Neural crest cell (in vitro differentiated cells): Measurements from ENCODE around the gene DYNC1I1. TPM values are rescaled to one million over a fixed set of nuclear protein-coding genes. Genes with fewer than 3 reads are reported as not detected.

ENCODE experiments used
- DNase-seq: peaks from one replicate; pipeline ENCODE4 v3.0.0; 2021; ENCODE audit warnings: low read depth, mixed read lengths, low spot score
- H3K27ac Mint-ChIP-seq: one replicate; pipeline ENCODE4 v1.8.0; 2021; ENCODE audit warnings: mild to moderate bottlenecking, mixed read lengths; ENCODE audit not compliant: unreplicated experiment
- H3K27me3 Mint-ChIP-seq: 2 replicates; pipeline ENCODE4 v1.8.0; 2021; ENCODE audit warnings: low read depth, mild to moderate bottlenecking, mixed read lengths
- H3K36me3 Mint-ChIP-seq: 2 replicates; pipeline ENCODE4 v1.8.0; 2021; ENCODE audit warnings: low read depth, mild to moderate bottlenecking, mixed read lengths
- H3K4me1 Mint-ChIP-seq: 2 replicates; pipeline ENCODE4 v1.8.0; 2021; ENCODE audit warnings: mixed read lengths
- H3K4me3 Mint-ChIP-seq: one replicate; pipeline ENCODE4 v1.8.0; 2021; ENCODE audit warnings: mild to moderate bottlenecking, mixed read lengths
- H3K9me3 Mint-ChIP-seq: 2 replicates; pipeline ENCODE4 v1.8.0; 2021; ENCODE audit warnings: mixed read lengths
- total RNA-seq: library from RNA; stranded (reverse); gene quantifications from 2 replicates; pipeline ENCODE4 v1.2.1, GENCODE V29; 2021
- TF ChIP-seq, protein P1 (sequence below): fragments of 200-600 bp; sonication (generic); conservative IDR thresholded peaks from 2 replicates; pipeline ENCODE4 v1.5.0; 2021; ENCODE audit warnings: antibody characterized with exemption, mild to moderate bottlenecking

DYNC1I1 gene
- total RNA-seq, 1 donor from 2014 or later = 0.79 TPM

DNA sequence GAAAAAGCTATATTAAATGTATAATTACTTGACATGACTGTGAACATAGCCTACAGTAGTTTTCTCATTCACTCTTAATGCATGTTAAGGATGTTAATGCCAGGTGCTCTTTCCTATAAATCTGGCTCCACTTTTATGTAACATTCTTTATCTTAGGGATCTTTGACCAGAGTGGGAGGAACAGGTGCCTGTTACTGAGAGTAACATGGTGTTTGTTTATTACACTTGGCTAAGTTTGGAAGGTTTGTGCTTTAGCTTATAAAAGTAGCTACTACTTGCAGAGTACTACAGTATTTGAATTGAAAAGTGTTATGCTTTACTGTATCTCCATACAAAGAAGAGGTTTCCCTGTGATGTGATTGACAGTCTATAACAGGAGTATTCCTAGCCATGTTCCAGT is 183.4 kb downstream of the DYNC1I1 start:
- no peak overlapping the region for H3K4me3 Mint-ChIP-seq
- H3K27me3 Mint-ChIP-seq = peaks cover 30% of the 10 kb centered on the region
- no peak for DNase-seq
- H3K36me3 Mint-ChIP-seq = no peaks in the 10 kb centered on the region
- peaks cover 5% of the 10 kb centered on the region for H3K9me3 Mint-ChIP-seq
- no peaks in the 10 kb centered on the region for H3K4me1 Mint-ChIP-seq
- H3K27ac Mint-ChIP-seq = no peak overlapping the region
- TF ChIP-seq, protein P1, sequence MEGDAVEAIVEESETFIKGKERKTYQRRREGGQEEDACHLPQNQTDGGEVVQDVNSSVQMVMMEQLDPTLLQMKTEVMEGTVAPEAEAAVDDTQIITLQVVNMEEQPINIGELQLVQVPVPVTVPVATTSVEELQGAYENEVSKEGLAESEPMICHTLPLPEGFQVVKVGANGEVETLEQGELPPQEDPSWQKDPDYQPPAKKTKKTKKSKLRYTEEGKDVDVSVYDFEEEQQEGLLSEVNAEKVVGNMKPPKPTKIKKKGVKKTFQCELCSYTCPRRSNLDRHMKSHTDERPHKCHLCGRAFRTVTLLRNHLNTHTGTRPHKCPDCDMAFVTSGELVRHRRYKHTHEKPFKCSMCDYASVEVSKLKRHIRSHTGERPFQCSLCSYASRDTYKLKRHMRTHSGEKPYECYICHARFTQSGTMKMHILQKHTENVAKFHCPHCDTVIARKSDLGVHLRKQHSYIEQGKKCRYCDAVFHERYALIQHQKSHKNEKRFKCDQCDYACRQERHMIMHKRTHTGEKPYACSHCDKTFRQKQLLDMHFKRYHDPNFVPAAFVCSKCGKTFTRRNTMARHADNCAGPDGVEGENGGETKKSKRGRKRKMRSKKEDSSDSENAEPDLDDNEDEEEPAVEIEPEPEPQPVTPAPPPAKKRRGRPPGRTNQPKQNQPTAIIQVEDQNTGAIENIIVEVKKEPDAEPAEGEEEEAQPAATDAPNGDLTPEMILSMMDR = no peak

DNA sequence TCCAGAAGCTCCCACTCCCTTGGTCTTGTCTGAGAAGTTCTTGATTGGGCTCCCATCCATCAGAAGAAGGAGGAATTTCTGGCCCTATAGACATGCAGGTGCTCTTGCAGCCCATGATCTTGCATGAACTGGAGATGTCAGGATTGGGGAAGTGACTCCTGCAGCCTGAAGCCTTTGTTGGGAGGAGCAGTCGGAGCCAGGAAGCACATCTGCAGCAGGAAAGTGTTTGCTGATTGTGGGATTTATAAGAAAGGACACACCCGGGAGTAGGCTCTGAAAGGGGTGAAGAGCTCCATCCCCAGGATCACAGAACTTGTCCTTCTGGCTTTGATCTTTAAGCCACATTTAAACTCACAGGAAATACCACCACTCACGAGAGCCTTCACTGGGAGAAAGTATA is 185.2 kb downstream of the DYNC1I1 start:
- peaks cover 5% of the 10 kb centered on the region for H3K9me3 Mint-ChIP-seq

DNA sequence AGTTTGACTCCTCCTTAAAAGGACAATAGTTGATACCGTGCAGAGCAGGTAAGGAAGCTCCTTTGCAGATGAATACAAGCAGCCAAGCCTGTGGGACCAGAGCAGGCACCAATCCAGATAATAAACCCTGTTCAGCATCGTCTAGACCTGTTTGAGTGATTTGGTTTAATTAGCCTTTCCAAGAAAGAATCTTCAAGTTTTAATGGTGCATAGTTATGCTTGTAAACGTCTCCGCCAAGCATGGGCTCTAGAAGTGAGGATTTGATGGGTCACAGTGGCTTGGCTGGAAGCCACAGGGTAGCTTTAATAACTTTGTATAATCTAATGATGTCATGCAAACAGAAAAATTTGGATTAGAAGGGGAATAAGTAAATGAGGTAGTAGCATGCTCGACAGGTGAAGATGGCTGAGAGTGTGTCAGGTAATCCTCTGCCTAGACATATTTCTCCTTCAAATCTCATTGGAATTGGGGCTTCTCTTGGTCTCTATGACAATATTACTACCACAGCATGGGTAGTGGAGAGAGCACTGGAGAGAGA is 188.4 kb downstream of the DYNC1I1 start:
- Mint-ChIP-seq H3K27ac (no peak overlapping the region), H3K4me3 (no peak overlapping the region), H3K9me3 (peaks cover 9% of the 10 kb centered on the region), H3K36me3 (no peaks in the 10 kb centered on the region), H3K27me3 (peaks cover 16% of the 10 kb centered on the region), H3K4me1 (no peaks in the 10 kb centered on the region)
- TF ChIP-seq, protein P1 = no peak
- DNase-seq = no peak

More for the DNA sequence above, 185.2 kb downstream of the DYNC1I1 start:
- H3K27ac Mint-ChIP-seq = no peak overlapping the region
- no peaks in the 10 kb centered on the region for H3K36me3 Mint-ChIP-seq
- no peaks in the 10 kb centered on the region for H3K4me1 Mint-ChIP-seq
- TF ChIP-seq, protein P1 = no peak
- DNase-seq = no peak
- H3K27me3 Mint-ChIP-seq = peaks cover 22% of the 10 kb centered on the region
- no peak overlapping the region for H3K4me3 Mint-ChIP-seq

DNA sequence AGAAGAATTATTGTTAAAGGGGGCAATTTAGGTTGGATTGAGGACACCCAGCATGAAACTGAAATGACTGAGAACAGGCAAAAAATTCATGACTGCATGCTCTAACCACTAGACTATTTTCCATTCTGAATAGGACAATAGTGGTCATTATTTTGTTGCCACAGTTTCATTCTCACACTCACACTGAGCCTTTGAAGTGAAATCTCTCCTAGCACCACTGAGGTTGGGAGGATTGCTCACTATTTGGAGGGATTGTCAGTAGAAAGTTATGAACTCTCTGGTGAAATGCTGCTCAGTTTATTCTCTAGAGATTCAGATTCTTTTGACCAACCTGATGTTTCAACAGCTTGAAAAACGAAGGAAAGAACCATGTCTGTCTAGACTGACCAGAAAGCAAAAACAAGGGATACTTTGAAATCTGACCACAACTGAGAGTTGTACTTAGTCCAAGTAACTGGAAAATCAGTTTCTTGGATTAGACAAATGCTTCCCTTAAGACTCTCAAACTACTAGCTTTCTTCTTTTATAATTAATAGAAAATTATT is 191.2 kb downstream of the DYNC1I1 start:
- H3K4me3 Mint-ChIP-seq = no peak overlapping the region
- H3K36me3 Mint-ChIP-seq = no peaks in the 10 kb centered on the region
- no peaks in the 10 kb centered on the region for H3K4me1 Mint-ChIP-seq
- no peak for DNase-seq
- peaks cover 6% of the 10 kb centered on the region for H3K27me3 Mint-ChIP-seq
- peaks cover 9% of the 10 kb centered on the region for H3K9me3 Mint-ChIP-seq
- TF ChIP-seq, protein P1 = no peak
- H3K27ac Mint-ChIP-seq = no peak overlapping the region

DNA sequence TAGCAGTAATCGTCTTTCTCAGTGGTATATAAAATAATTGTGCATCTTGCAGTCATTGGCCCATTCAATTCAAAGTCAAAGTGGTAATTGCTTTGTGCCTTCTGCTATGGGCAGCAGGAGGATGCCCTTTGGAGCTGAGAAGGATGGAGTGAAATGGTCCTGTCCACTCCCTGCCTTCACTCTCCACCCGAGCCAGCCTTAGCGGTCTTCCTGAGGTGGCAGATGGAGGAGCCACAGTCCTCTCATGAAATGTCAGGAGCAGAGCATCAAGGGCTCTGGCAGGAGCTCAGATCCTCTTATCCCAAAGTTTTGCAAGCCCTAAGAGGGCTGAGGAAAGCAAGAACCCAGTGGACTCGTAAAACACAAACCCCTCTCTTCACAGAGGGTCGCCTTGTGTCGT is 199.4 kb downstream of the DYNC1I1 start:
- H3K27me3 Mint-ChIP-seq = peaks cover 10% of the 10 kb centered on the region
- no peaks in the 10 kb centered on the region for H3K4me1 Mint-ChIP-seq
- DNase-seq = no peak
- TF ChIP-seq, protein P1 = no peak
- no peaks in the 10 kb centered on the region for H3K9me3 Mint-ChIP-seq
- H3K36me3 Mint-ChIP-seq = no peaks in the 10 kb centered on the region
- no peak overlapping the region for H3K4me3 Mint-ChIP-seq
- no peak overlapping the region for H3K27ac Mint-ChIP-seq
